OCI-LY3 (cell line): ENCODE results near the gene DOCK1.

Experiments
- CTCF ChIP-seq: fragments of 200-600, 300-600 bp; sonication (generic); IDR thresholded peaks from 2 replicates; pipeline ENCODE4 v1.5.1; 2014; ENCODE audit warnings: antibody characterized with exemption, low read length, low read depth
- EZH2phosphoT487 ChIP-seq: fragments of 200-600 bp; shearing (Covaris generic); IDR thresholded peaks from 2 replicates; pipeline ENCODE4 v1.6.1; 2018; ENCODE audit warnings: antibody characterized with exemption, mixed run types, low read depth

GRCh38 chr10:127034034-127034633 lies 128.9 kb downstream of the DOCK1 start:
- TF ChIP-seq EZH2phosphoT487: no peak
- TF ChIP-seq CTCF: no peak
